ENCODE results near the gene ATPAF2.

Gene ATPAF2

GRCh38 chr17:17985153-17985552 lies 53.8 kb downstream of the ATPAF2 start:
- no peak for DNase-seq

GRCh38 chr17:17983776-17984175 lies 55.2 kb downstream of the ATPAF2 start:
- no peak for DNase-seq

- no peak for DNase-seq
These were observed 55.6 kb downstream of the ATPAF2 start for GRCh38 chr17:17983376-17983775.

- no peak for DNase-seq
These were observed 56.2 kb downstream of the ATPAF2 start for GRCh38 chr17:17982801-17983200.

- no peak for DNase-seq
These were observed 57.6 kb downstream of the ATPAF2 start for GRCh38 chr17:17981330-17981729.

- no peak for DNase-seq
These were observed 59.2 kb downstream of the ATPAF2 start for GRCh38 chr17:17979778-17980177.

GRCh38 chr17:17978481-17979424 lies 60.2 kb downstream of the ATPAF2 start:
- no peak for DNase-seq

DNA sequence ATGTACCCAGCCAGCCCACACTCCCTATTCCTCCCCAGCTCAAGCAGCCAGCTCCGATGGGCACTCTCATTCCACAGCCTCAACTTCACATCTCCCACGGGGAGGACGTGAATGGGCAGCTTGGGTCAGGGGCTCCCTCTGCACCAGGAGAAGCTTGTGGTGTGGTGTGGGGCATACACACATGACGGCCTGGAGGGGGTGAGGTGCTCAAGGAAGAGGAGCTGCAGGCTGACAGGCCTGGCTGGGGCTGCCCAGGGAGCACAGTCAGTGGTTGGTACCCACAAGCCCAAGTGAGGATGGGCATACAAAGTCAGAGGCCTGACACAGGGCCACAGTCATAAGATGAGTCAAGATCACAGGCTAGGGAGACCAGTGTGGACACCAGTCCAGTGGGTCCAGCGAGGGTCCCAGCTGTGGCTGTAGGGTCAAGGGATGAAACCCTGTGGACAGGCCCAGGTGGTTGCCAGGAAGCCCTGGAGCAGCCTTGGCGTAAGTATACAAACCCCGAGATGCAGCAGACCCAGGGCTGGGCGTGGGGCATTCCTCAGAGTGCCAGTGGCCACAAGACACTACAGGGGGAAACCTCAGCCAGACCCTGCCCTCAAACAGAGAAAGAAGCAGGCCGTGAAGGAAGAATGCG lies 61.9 kb downstream of the ATPAF2 start:
- no peak for DNase-seq

GRCh38 chr17:17975436-17975835 lies 63.5 kb downstream of the ATPAF2 start:
- no peak for DNase-seq

GRCh38 chr17:17972952-17973254 lies 66.1 kb downstream of the ATPAF2 start:
- DNase-seq: no peak

- peak; percentile 100 for DNase-seq
These were observed 66.6 kb downstream of the ATPAF2 start, which contains the start of the genes DRC3 and TOM1L2 for GRCh38 chr17:17972126-17972951. Gene DRC3 (plus strand): TSS chr17:17972862. CDS start chr17:17977599, 4,737 bp downstream. Gene TOM1L2 (minus strand): TSS chr17:17972400. CDS start chr17:17972313, 87 bp downstream.

GRCh38 chr17:17971431-17972125 lies 67.4 kb downstream of the ATPAF2 start:
- DNase-seq: peak; percentile 22

DNA sequence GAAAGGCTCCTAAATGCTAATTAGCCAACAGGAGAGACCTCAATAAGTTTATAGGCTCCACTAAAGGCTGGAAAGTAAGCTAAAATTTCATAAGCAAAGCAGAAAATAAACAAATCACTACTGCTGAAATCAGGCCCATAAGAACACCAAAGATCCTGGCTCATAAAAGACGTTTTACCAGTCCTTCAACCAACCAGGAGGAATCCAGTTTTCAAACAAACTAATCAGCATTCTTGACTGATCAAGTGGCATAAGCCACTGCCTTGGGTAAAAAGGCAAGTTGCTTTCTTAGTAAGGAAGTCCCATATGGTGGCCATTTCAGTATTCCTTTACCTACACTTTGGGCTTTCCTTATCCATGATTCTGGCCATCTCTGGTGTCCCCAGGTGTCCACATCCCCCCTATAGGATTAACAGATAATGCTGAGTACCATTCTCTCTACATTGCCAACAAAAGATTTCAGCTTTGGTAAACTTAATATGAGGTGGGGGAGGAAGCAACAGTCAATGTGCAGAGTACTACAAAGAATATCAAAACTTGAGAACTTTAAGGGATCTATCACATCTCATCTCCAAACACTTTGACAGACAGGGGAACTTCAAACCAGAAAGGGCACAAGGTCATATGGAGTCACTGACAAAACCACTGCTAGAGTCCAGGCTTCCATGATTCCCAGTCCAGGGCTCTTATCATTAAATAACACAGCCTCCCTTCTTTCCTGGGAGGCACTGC lies 68.1 kb downstream of the ATPAF2 start:
- no peak for DNase-seq

Measured in activated gamma-delta T cell treated with Interleukin-2 at 50 U/mL for 16 hours (primary cell).